PC-3 (cell line): ENCODE results near the gene TCF7L1.

ENCODE experiments used
- EZH2 ChIP-seq: fragments of 300-600 bp; sonication (generic); IDR thresholded peaks from one replicate; pipeline ENCODE4 v1.6.1; 2017; ENCODE audit warnings: antibody characterized with exemption, mild to moderate bottlenecking, low read length; ENCODE audit not compliant: unreplicated experiment
- EZH2phosphoT487 ChIP-seq: fragments of 300-600 bp; sonication (generic); IDR thresholded peaks from 2 replicates; pipeline ENCODE4 v1.6.1; 2018; ENCODE audit warnings: mild to moderate bottlenecking, antibody characterized with exemption, low read length, borderline replicate concordance

DNA sequence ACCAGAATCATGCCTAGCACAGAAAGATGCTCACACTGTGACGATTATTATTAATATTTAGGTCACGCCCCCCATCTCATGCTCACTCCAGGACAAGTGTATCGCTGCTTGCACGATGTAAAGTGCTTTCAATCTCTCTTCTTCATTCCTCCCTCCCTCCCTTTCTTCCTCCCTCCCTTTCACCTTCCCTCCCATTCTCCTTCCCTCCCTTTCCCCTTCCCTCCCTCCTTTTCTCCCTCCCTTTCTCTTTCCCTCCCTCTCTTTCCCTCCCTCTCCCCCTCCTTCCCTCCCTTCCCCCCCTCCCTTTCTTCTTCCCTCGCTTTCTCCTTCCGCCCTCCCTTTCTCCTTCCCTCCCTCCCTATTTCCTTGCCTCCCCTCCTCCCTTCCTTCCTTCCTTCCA is 175.0 kb downstream of the TCF7L1 start:
- TF ChIP-seq EZH2phosphoT487 (no peak), EZH2 (no peak)
